Measurements from ENCODE around the gene GPATCH1.

GPATCH1 gene

DNA sequence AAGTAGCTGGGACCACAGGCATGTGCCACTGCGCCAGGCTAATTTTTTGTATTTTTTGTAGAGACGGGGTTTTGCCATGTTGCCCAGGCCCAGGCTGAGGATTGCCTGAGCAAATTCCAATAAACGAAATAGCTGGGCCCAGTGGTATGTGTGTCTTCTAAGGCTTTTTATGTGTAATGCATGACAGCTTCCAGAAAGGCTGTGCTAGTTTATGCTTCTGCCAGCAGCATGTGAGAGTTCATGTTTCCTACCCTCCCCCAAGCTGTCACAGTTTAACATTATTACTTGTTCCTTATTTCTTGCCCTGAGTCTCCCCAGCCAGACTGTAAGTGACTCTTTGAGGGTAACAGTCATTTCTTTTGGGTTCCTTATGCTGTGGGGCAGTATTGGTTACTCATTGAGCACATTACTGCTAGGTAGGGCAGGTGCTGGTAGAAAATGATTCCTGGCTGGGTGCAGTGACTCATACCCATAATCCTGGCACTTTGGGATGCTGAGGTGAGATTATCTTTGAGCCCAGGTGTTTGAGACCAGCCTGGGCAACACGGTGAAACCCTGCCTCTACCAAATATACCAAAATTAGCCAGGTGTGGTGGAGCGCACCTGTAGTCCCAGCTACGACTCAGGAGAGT lies 13.6 kb downstream of the GPATCH1 start:
- no peak overlapping the region for H3K4me3 ChIP-seq (ENCODE audit: low read depth, low read length)
- DNase-seq (ENCODE audit: low read depth) = no peak
- TF ChIP-seq, protein P1, sequence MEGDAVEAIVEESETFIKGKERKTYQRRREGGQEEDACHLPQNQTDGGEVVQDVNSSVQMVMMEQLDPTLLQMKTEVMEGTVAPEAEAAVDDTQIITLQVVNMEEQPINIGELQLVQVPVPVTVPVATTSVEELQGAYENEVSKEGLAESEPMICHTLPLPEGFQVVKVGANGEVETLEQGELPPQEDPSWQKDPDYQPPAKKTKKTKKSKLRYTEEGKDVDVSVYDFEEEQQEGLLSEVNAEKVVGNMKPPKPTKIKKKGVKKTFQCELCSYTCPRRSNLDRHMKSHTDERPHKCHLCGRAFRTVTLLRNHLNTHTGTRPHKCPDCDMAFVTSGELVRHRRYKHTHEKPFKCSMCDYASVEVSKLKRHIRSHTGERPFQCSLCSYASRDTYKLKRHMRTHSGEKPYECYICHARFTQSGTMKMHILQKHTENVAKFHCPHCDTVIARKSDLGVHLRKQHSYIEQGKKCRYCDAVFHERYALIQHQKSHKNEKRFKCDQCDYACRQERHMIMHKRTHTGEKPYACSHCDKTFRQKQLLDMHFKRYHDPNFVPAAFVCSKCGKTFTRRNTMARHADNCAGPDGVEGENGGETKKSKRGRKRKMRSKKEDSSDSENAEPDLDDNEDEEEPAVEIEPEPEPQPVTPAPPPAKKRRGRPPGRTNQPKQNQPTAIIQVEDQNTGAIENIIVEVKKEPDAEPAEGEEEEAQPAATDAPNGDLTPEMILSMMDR (IDR thresholded peaks at IDR 0.05; ENCODE audit: low read depth, low read length, missing control alignments) = no peak
- in situ Hi-C loops (cut with HindIII; ENCODE audit: low sequenced_read_pairs) = no loop called here

DNA sequence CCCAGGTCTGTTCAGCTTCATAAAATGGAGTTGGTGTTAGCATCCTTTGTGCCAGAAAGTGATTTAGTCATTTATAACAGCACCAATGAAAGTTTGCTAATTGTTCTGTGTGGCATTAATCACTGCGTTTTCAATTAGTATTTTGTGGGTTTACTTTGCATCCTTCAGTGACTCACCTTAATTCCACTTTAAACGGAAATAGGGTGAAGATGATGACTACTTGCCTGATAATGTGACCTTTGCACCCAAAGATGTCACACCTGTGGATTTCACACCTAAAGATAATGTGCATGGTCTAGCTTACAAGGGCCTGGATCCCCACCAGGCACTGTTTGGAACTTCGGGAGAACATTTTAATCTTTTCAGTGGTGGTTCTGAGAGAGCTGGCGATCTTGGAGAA lies 15.0 kb downstream of the GPATCH1 start:
- no peak overlapping the region for H3K4me3 ChIP-seq (ENCODE audit: low read depth, low read length)
- in situ Hi-C loops (cut with HindIII; ENCODE audit: low sequenced_read_pairs) = no loop called here
- no peak for DNase-seq (ENCODE audit: low read depth)
- TF ChIP-seq, protein P1 (IDR thresholded peaks at IDR 0.05; ENCODE audit: low read depth, low read length, missing control alignments) = no peak

DNA sequence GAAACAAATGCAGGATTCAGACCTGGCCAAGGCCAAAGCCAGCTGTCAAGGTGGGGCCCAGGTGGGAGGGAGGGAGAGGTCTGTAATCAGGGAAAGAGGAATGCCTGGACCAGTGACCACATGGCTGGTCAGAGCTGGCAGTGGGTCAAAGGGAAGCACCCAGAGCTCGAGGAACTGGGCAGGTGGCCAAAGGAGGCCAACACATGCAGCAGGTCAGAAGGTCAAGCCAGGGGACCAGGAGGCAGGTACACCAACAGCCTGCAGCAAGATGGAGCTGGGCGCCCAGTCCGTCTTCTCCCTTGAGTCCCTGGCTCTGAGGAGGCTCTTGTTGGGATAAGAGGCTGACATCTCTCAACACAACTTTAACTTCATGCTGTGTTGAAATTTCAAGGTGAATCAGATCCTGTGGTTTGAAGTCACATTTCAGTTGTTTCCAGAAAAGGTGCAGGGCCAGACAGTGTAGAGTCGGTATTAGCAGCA lies 17.1 kb downstream of the GPATCH1 start:
- no peak for DNase-seq (ENCODE audit: low read depth)
- no peak overlapping the region for H3K4me3 ChIP-seq (ENCODE audit: low read depth, low read length)
- in situ Hi-C loops (cut with HindIII; ENCODE audit: low sequenced_read_pairs) = no loop called here
- TF ChIP-seq, protein P1 (IDR thresholded peaks at IDR 0.05; ENCODE audit: low read depth, low read length, missing control alignments) = no peak

DNA sequence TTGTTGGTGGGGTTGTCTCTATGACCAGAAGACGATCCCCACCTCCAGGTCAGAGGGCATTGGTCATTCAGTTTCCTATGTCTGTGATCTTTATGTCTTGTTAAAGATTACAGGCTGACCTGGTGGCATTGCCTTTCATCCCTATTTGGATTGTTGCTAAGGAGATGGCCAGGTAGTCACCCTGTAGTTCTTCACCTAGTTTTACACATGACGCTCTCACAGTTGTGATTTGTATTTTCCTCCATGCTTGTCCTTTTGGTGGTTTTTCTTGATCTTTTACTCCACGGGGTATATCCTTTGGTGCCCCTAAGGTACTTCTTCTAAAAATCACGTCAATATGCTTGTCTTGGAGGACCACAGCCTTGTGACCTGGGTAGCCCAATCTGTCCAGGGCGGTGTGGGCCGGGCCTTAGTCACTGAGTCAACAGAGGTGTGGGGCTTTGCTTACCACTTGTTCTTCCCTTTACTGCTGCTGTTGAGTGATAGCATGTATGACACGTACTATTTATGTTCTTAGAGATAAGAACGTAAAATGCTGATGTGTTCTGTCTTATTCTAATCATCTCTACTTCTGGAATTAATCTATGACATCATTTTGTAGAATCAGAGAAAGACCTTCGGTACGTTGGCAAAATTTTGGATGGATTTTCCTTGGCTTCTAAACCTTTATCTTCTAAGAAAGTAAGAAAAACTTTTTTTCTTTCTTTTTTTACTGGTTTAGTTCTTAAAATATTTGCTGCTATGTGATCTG lies 20.1 kb downstream of the GPATCH1 start:
- in situ Hi-C loops (cut with HindIII; ENCODE audit: low sequenced_read_pairs) = no loop called here
- DNase-seq (ENCODE audit: low read depth) = no peak
- TF ChIP-seq, protein P1 (IDR thresholded peaks at IDR 0.05; ENCODE audit: low read depth, low read length, missing control alignments) = no peak
- no peak overlapping the region for H3K4me3 ChIP-seq (ENCODE audit: low read depth, low read length)

DNA sequence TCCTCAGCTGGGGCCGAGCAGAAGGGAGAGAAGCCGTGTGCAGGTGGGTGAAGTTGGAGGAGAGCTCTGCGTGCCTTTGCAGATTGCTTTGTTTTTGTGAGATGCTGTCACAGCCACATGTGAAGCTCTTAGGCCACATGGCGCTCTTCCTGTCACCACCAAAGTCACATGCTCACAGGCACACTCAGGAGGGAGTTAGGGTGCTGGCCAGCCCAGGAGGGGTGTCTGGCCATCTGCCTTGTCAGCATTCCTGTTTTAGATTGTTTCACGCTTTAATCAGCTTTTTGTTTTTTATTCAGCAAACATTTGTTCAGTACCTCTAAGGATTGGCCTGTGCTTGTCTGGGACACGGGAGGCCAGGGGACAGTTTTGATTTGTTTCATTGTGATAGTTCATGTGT lies 21.9 kb downstream of the GPATCH1 start:
- no peak overlapping the region for H3K4me3 ChIP-seq (ENCODE audit: low read depth, low read length)
- TF ChIP-seq, protein P1 (IDR thresholded peaks at IDR 0.05; ENCODE audit: low read depth, low read length, missing control alignments) = no peak
- in situ Hi-C loops (cut with HindIII; ENCODE audit: low sequenced_read_pairs) = no loop called here
- no peak for DNase-seq (ENCODE audit: low read depth)

DNA sequence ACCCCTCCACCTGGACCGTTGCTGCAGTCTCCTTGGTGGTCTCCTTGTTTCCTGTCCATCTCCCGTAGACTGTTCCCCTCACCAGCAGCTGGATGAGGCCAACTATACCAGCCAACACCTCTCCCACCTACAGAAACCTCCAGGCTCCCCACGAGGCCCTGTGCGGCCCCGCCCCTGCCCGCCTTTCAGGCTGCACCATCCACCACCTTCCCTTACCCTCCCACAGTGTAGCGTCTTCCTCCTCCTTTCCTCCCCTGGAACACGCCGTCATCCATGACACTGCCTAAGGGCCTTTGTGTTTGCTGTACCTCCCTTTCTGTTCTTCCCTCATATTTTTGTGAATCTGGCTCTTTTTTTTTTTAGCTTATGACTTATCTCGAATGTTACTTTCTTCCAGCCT lies 27.2 kb downstream of the GPATCH1 start:
- in situ Hi-C loops (cut with HindIII; ENCODE audit: low sequenced_read_pairs) = no loop called here
- TF ChIP-seq, protein P1 (IDR thresholded peaks at IDR 0.05; ENCODE audit: low read depth, low read length, missing control alignments) = no peak
- no peak overlapping the region for H3K4me3 ChIP-seq (ENCODE audit: low read depth, low read length)
- no peak for DNase-seq (ENCODE audit: low read depth)
